Measurements from ENCODE around the gene RBM47. TPM values are rescaled to one million over a fixed set of nuclear protein-coding genes. Genes with fewer than 3 reads are reported as not detected.

Gene RBM47
- total and polyA plus RNA-seq, 2 donors (not counting 1 experiment from before 2014, with no cell fraction given), result 0.14 to 1.8 TPM

DNA sequence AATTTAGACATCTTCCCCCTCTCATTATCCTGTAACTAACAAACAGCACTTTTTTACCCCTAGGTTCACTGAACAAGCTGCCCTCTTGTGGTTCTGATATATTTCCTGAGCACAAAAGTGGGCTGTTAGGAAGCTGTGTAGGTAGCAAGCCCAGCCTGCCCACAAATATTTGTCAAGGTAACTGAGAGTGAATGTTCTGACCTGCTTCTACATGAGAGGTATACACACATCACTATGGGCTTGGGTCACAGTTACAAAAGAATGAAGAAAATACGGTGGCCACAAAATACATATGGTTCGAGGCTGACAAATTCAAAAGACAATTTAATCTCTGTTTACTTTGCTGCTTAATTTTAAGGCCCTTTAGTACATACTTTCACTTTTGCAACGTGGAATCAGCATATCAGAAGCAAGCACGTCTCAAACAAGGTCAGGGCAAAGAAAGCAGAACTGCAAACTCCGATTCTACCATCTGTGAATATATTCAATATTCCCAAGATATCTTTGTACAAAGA, 78.7 kb downstream of the RBM47 start:
- Histone ChIP-seq H3K27me3 (ENCODE audit: control insufficient read depth, insufficient read depth, low read length) (no peaks in the 10 kb centered on the region), H3K4me3 (replicated peaks in 1 of 4; ENCODE audit: control extremely low read depth in 1 of 4, insufficient read depth in 1 of 4, low read depth in 3 of 4, low read length in 4 of 4) (peak overlapping the region; percentile 5 to 57 (median 24)), H3K27ac (ENCODE audit: insufficient read depth, low read length) (peak overlapping the region; percentile 17), H4K20me1 (ENCODE audit: control insufficient read depth, extremely low read depth, insufficient read depth, low read length) (no peaks in the 10 kb centered on the region), H3K4me2 (ENCODE audit: extremely low read depth, insufficient read depth, low read length) (peak overlapping the region; percentile 88), H3K79me2 (ENCODE audit: control insufficient read depth, insufficient read depth, low read length) (no peaks in the 10 kb centered on the region), H3K4me1 (ENCODE audit: control insufficient read depth, extremely low read depth, insufficient read depth, low read length) (no peaks in the 10 kb centered on the region), H3K9ac (ENCODE audit: insufficient read depth, low read length) (no peak overlapping the region), H2AFZ (ENCODE audit: low read length) (peak overlapping the region; percentile 92), H3K36me3 (ENCODE audit: control insufficient read depth, insufficient read depth, low read length) (no peaks in the 10 kb centered on the region), H3K9me3 (ENCODE audit: control insufficient read depth, insufficient read depth, low read depth, low read length) (no peaks in the 10 kb centered on the region)
- no peak for TF ChIP-seq EZH2 (IDR thresholded peaks at IDR 0.05; ENCODE audit: low read length, missing control alignments)
- TF ChIP-seq, protein P1, sequence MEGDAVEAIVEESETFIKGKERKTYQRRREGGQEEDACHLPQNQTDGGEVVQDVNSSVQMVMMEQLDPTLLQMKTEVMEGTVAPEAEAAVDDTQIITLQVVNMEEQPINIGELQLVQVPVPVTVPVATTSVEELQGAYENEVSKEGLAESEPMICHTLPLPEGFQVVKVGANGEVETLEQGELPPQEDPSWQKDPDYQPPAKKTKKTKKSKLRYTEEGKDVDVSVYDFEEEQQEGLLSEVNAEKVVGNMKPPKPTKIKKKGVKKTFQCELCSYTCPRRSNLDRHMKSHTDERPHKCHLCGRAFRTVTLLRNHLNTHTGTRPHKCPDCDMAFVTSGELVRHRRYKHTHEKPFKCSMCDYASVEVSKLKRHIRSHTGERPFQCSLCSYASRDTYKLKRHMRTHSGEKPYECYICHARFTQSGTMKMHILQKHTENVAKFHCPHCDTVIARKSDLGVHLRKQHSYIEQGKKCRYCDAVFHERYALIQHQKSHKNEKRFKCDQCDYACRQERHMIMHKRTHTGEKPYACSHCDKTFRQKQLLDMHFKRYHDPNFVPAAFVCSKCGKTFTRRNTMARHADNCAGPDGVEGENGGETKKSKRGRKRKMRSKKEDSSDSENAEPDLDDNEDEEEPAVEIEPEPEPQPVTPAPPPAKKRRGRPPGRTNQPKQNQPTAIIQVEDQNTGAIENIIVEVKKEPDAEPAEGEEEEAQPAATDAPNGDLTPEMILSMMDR (conservative IDR thresholded peaks at IDR 0.05 in 1 of 2, IDR thresholded peaks at IDR 0.05 in 1 of 2; ENCODE audit: low read depth in 1 of 2, low read length in 2 of 2), result peak; percentile 47 to 54
- peak; percentile 49 to 59 for DNase-seq (ENCODE audit: low read depth in 2 of 2)

DNA sequence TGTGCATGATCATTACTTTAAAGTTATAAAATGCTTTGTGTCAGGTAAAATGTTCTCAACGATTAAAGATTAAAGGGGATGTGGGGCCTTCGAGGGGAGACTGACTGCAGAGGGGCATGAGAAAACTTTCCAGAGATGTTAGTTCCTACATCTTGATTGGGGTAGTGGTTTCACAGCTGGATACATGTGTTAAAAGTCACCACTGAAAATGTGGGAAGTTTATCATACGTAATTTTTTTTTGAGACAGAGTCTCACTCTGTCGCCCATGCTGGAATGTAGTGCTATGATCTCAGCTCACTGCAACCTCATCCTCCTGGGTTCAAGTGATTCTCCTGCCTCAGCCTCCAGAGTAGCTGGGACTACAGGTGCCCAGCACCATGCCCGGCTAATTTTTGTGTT, 79.5 kb downstream of the RBM47 start:
- H3K4me1 ChIP-seq (ENCODE audit: control insufficient read depth, extremely low read depth, insufficient read depth, low read length), result no peaks in the 10 kb centered on the region
- no peak for DNase-seq (ENCODE audit: low read depth in 2 of 2)
- H3K9ac ChIP-seq (ENCODE audit: insufficient read depth, low read length), result no peak overlapping the region
- H3K27me3 ChIP-seq (ENCODE audit: control insufficient read depth, insufficient read depth, low read length), result no peaks in the 10 kb centered on the region
- H3K4me2 ChIP-seq (ENCODE audit: extremely low read depth, insufficient read depth, low read length), result no peak overlapping the region
- H3K27ac ChIP-seq (ENCODE audit: insufficient read depth, low read length), result no peak overlapping the region
- no peaks in the 10 kb centered on the region for H3K36me3 ChIP-seq (ENCODE audit: control insufficient read depth, insufficient read depth, low read length)
- no peak overlapping the region for H2AFZ ChIP-seq (ENCODE audit: low read length)
- no peaks in the 10 kb centered on the region for H4K20me1 ChIP-seq (ENCODE audit: control insufficient read depth, extremely low read depth, insufficient read depth, low read length)
- H3K79me2 ChIP-seq (ENCODE audit: control insufficient read depth, insufficient read depth, low read length), result no peaks in the 10 kb centered on the region
- no peak overlapping the region for H3K4me3 ChIP-seq (replicated peaks in 1 of 4; ENCODE audit: control extremely low read depth in 1 of 4, insufficient read depth in 1 of 4, low read depth in 3 of 4, low read length in 4 of 4)
- TF ChIP-seq, protein P1 (conservative IDR thresholded peaks at IDR 0.05 in 1 of 2, IDR thresholded peaks at IDR 0.05 in 1 of 2; ENCODE audit: low read depth in 1 of 2, low read length in 2 of 2), result no peak
- TF ChIP-seq EZH2 (IDR thresholded peaks at IDR 0.05; ENCODE audit: low read length, missing control alignments), result no peak
- no peaks in the 10 kb centered on the region for H3K9me3 ChIP-seq (ENCODE audit: control insufficient read depth, insufficient read depth, low read depth, low read length)

DNA sequence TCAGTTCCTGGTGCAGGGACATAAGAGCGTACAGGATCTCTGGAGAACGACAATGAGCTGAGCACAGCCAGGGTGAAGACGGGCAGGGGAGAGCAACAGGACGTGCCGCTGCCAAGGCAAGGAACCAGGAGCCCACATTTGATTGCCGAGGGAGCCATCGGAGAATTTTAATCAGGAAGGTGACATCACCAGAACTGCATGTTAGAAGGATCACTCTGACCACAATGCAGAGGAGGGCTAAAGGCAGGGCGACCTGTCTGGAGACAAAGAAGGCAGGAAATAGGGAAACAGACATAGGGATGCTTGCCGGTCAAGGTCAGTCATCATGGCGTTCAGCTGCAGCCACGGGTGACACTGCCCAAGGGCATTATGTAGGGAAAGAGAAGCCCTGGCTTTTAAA, 81.4 kb downstream of the RBM47 start:
- DNase-seq (ENCODE audit: low read depth in 2 of 2), result peak in 1 of 2 donors; percentile 83
- Histone ChIP-seq H3K4me2 (ENCODE audit: extremely low read depth, insufficient read depth, low read length) (no peak overlapping the region), H3K4me1 (ENCODE audit: control insufficient read depth, extremely low read depth, insufficient read depth, low read length) (no peaks in the 10 kb centered on the region), H4K20me1 (ENCODE audit: control insufficient read depth, extremely low read depth, insufficient read depth, low read length) (no peaks in the 10 kb centered on the region), H2AFZ (ENCODE audit: low read length) (no peak overlapping the region), H3K9me3 (ENCODE audit: control insufficient read depth, insufficient read depth, low read depth, low read length) (no peaks in the 10 kb centered on the region), H3K36me3 (ENCODE audit: control insufficient read depth, insufficient read depth, low read length) (no peaks in the 10 kb centered on the region), H3K9ac (ENCODE audit: insufficient read depth, low read length) (no peak overlapping the region), H3K27ac (ENCODE audit: insufficient read depth, low read length) (no peak overlapping the region), H3K27me3 (ENCODE audit: control insufficient read depth, insufficient read depth, low read length) (no peaks in the 10 kb centered on the region), H3K79me2 (ENCODE audit: control insufficient read depth, insufficient read depth, low read length) (no peaks in the 10 kb centered on the region), H3K4me3 (replicated peaks in 1 of 4; ENCODE audit: control extremely low read depth in 1 of 4, insufficient read depth in 1 of 4, low read depth in 3 of 4, low read length in 4 of 4) (no peak overlapping the region)
- TF ChIP-seq, protein P1 (conservative IDR thresholded peaks at IDR 0.05 in 1 of 2, IDR thresholded peaks at IDR 0.05 in 1 of 2; ENCODE audit: low read depth in 1 of 2, low read length in 2 of 2), result no peak
- no peak for TF ChIP-seq EZH2 (IDR thresholded peaks at IDR 0.05; ENCODE audit: low read length, missing control alignments)
